PC-9 (cell line): ENCODE data around the gene ZMYM4. TPM values are rescaled to one million over a fixed set of nuclear protein-coding genes. Genes with fewer than 3 reads are reported as not detected.

Source experiments
- BruUV-seq: library from RNA; stranded (reverse); fragments of 400-500 nt; replicated peaks from 2 replicates; lab custom pipeline; 2021; lab: Mats Ljungman, UMichigan
- CTCF ChIA-PET: fragments of 300-600 bp; sonication (Branson Sonifier 250); formaldehyde crosslinking; loops from one replicate; lab custom pipeline; 2022; ENCODE audit warnings: antibody characterized with exemption; lab: Charles Lee
- POLR2A ChIA-PET: fragments of 300-600 bp; sonication (Branson Sonifier 250); formaldehyde crosslinking; loops from one replicate; lab custom pipeline; 2022; ENCODE audit warnings: antibody characterized with exemption; ENCODE audit not compliant: unreplicated experiment; lab: Charles Lee
- DNase-seq, 2 experiments: peaks; one replicate each; pipeline versions ENCODE4 v3.0.0 to v3.0.0-alpha.2; 2015 to 2022; ENCODE audit warnings: mixed read lengths in 1 of 2
- H2AFZ ChIP-seq: fragments of 200-600 bp; sonication (generic); 2 replicates; pipeline ENCODE4 v1.8.1; 2017; ENCODE audit warnings: antibody characterized with exemption
- H3F3A ChIP-seq: fragments of 200-600 bp; sonication (generic); 2 replicates; pipeline ENCODE4 v1.8.1; 2017; ENCODE audit warnings: antibody characterized with exemption, mild to moderate bottlenecking, low read depth; ENCODE audit not compliant: insufficient read depth
- H3K27ac ChIP-seq: fragments of 200-600 bp; sonication (generic); 2 replicates; pipeline ENCODE4 v1.6.1; 2016; ENCODE audit warnings: mixed run types
- H3K27me3 ChIP-seq: fragments of 200-600 bp; sonication (generic); 2 replicates; pipeline ENCODE4 v1.6.1; 2016; ENCODE audit warnings: low read depth, mixed run types; ENCODE audit not compliant: insufficient read depth
- H3K36me3 ChIP-seq: fragments of 200-600 bp; sonication (generic); 2 replicates; pipeline ENCODE4 v1.6.1; 2016; ENCODE audit warnings: low read depth, mixed run types
- H3K4me1 ChIP-seq: fragments of 200-600 bp; sonication (generic); replicated peaks from 2 replicates; pipeline ENCODE4 v1.6.1; 2016; ENCODE audit warnings: mixed run types; ENCODE audit not compliant: insufficient read depth
- H3K4me2 ChIP-seq: fragments of 200-600 bp; sonication (generic); 2 replicates; pipeline ENCODE4 v1.6.1; 2017; ENCODE audit warnings: mixed run types
- H3K4me3 ChIP-seq: fragments of 200-600 bp; sonication (generic); 2 replicates; pipeline ENCODE4 v1.6.1; 2016; ENCODE audit warnings: mixed run types
- H3K79me2 ChIP-seq: fragments of 200-600 bp; sonication (generic); 2 replicates; pipeline ENCODE4 v1.6.1; 2017; ENCODE audit warnings: low read depth, mixed run types
- H3K9me2 ChIP-seq: fragments of 200-600 bp; sonication (generic); 2 replicates; pipeline ENCODE4 v1.8.1; 2017; ENCODE audit warnings: mild to moderate bottlenecking; ENCODE audit not compliant: insufficient read depth
- H3K9me3 ChIP-seq: fragments of 200-600 bp; sonication (generic); 2 replicates; pipeline ENCODE4 v1.8.1; 2016; ENCODE audit warnings: low read depth; ENCODE audit not compliant: insufficient read depth
- H4K20me1 ChIP-seq: fragments of 200-600 bp; sonication (generic); 2 replicates; pipeline ENCODE4 v1.8.1; 2017; ENCODE audit not compliant: insufficient read depth
- EZH2 ChIP-seq: fragments of 200-600 bp; sonication (generic); IDR thresholded peaks from 2 replicates; pipeline ENCODE4 v1.8.0; 2017; ENCODE audit warnings: antibody characterized with exemption, low read depth
- intact Hi-C: fragments of 100-400 bp; cut with micrococcal nuclease; formaldehyde crosslinking; loops from one replicate; pipeline ENCODE4 v1.10.0; 2022; ENCODE audit not compliant: unreplicated experiment
- total RNA-seq: library from RNA; stranded (reverse); gene quantifications from 2 replicates; pipeline ENCODE4 v1.2.3, GENCODE V29; 2021
- TF ChIP-seq, protein P1 (sequence below): fragments of 200-600 bp; sonication (generic); conservative IDR thresholded peaks from 2 replicates; pipeline ENCODE4 v1.6.1; 2017; ENCODE audit warnings: mixed run types, antibody characterized with exemption, mild to moderate bottlenecking, moderate library complexity

The ZMYM4 gene
- total RNA-seq, 1 experiment from 2014 or later: 84.4 TPM

DNA sequence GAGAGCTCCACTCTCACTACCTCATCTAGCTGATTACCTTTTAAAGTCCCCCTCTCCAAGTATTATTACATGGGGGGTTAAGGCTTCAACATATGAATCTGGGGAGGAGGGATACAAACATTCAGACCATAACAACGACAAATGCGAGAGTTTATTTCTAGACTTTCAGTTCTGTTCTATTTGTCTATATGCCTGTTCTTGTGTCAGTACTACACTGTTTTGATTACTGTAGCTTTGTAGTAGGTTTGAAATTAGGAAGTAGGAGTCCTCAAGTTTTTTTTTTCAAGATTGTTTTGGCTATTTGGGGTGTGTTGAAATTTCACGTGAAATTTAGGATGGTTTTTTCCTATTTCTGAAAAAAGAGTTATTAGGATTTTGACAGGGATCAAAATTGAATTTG, 16.3 kb downstream of the ZMYM4 start:
- no TSS peak for BruUV-seq
- POLR2A ChIA-PET: no interaction called here

DNA sequence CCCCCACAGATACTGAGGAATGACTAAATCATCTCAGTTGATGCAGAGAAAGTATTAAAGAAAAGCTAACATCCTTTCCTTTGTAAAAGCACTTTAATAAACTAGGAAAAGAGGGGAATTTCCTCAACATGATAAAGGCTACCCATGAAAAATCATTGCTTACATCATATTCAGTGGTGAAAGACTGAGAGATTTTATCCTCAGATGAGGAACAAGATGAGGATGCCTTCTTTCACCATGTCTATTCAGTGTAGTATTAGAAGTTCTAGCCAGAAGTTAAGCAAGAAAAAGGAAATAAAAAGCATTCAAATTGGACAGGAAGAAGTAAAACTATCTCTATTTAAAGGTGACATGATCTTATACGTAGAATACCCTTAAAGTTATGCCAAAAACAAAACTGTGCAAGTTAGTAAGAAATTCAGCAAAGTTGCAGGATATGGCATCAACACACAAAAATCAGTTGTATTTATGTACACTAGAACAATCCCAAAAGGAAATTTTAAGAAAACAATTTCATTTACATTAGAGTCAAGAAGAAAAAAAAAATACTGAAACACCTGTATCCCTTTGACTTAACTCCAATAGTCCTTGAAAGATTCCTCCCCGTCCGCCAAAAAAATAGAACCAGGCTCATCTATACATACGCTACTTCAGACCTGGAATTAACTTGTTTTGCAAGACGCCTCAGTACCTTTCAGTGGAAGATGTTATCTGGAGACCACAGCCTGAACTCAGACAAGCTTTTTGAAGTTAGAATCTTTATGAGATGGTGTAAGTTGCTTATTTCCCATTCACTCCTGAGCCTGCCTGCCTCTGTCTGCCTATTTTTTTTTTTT, 17.5 kb downstream of the ZMYM4 start:
- H3K4me3 ChIP-seq: no peak overlapping the region
- H3K79me2 ChIP-seq: peaks cover 55% of the 10 kb centered on the region
- no peak for DNase-seq
- no peak overlapping the region for H2AFZ ChIP-seq
- H3K9me2 ChIP-seq: no peaks in the 10 kb centered on the region
- no peak for TF ChIP-seq EZH2
- TF ChIP-seq, protein P1, sequence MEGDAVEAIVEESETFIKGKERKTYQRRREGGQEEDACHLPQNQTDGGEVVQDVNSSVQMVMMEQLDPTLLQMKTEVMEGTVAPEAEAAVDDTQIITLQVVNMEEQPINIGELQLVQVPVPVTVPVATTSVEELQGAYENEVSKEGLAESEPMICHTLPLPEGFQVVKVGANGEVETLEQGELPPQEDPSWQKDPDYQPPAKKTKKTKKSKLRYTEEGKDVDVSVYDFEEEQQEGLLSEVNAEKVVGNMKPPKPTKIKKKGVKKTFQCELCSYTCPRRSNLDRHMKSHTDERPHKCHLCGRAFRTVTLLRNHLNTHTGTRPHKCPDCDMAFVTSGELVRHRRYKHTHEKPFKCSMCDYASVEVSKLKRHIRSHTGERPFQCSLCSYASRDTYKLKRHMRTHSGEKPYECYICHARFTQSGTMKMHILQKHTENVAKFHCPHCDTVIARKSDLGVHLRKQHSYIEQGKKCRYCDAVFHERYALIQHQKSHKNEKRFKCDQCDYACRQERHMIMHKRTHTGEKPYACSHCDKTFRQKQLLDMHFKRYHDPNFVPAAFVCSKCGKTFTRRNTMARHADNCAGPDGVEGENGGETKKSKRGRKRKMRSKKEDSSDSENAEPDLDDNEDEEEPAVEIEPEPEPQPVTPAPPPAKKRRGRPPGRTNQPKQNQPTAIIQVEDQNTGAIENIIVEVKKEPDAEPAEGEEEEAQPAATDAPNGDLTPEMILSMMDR: no peak
- no peaks in the 10 kb centered on the region; the same call in 1 of the 2 replicates for H3K9me3 ChIP-seq
- BruUV-seq: no TSS peak
- H3K36me3 ChIP-seq: peaks cover 17% of the 10 kb centered on the region; the same call in 1 of the 2 replicates
- peaks cover 18% of the 10 kb centered on the region for H3K4me1 ChIP-seq
- intact Hi-C loops: loop anchor here (5.0 kb wide), 1 partner anchor 94 kb away; the partner anchor contains the start of gene SFPQ
- H3K4me2 ChIP-seq: no peak overlapping the region
- H3F3A ChIP-seq: no peaks in the 10 kb centered on the region
- no peaks in the 10 kb centered on the region for H3K27me3 ChIP-seq
- peaks cover 17% of the 10 kb centered on the region for H4K20me1 ChIP-seq
- ChIA-PET POLR2A (no interaction called here), CTCF (no interaction called here)
- H3K27ac ChIP-seq: no peak overlapping the region

More for the DNA sequence above, 16.3 kb downstream of the ZMYM4 start:
- Histone ChIP-seq H3K36me3 (peaks cover 17% of the 10 kb centered on the region; the same call in 1 of the 2 replicates), H3F3A (no peaks in the 10 kb centered on the region), H3K27me3 (no peaks in the 10 kb centered on the region), H3K9me2 (no peaks in the 10 kb centered on the region), H3K4me2 (no peak overlapping the region), H3K27ac (no peak overlapping the region), H3K4me3 (no peak overlapping the region), H3K9me3 (no peaks in the 10 kb centered on the region; the same call in 1 of the 2 replicates), H4K20me1 (peaks cover 17% of the 10 kb centered on the region; the same call in 1 of the 2 replicates), H3K4me1 (peaks cover 18% of the 10 kb centered on the region), H2AFZ (no peak overlapping the region), H3K79me2 (peaks cover 53% of the 10 kb centered on the region)
- CTCF ChIA-PET: no interaction called here
- intact Hi-C loops: loop anchor here (5.0 kb wide), 1 partner anchor 93 kb away; the partner anchor contains the start of gene SFPQ
- TF ChIP-seq, protein P1: no peak
- TF ChIP-seq EZH2: no peak
- no peak for DNase-seq

DNA sequence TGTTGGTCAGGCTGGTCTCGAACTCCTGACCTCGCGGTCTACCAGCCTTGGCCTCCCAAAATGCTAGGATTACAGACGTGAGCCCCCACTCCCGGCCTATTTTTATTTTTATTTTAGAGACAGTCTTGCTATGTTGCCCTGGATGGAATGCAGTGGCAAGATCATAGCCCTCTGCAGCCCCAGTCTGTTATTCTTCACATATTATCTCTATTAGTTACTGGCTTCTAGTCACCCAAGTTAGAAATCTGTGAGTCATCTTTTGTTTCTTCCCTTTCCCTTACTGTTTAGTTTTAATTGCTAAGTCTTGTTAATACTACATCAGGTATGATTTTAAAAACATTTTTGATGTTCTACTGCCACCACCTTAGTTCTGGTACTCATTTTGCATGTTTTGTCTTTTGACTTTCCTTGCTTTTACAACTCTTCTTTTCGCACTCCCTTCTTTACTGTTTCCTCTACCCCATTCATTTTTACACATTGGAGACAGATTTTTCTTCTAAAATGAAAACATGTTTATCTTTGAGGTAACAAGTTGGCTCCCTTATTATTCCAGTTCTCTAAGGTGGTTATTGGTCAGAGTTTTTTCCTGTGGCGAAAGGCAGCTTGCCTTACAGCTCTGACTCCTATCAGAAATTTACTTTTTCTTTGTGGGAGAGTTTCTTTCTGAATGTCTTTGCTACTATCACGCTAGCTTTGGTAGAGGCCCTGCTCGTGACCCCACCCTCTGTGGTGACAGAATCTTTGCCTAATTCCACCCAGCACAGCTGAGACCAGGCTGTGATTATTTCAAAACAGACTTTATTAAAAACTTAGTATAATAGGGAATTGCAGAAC, 19.5 kb downstream of the ZMYM4 start:
- intact Hi-C loops: loop anchor here (2.0 to 5.0 kb wide), 3 partner anchors 21 to 96 kb away; partner anchors contain the start of gene SFPQ
- POLR2A ChIA-PET: interaction anchor here (0.5 kb wide), 1 partner anchor 72 kb away, joined by 10 read pairs; no protein-coding TSS in a partner anchor

More for the DNA sequence above, 19.5 kb downstream of the ZMYM4 start:
- DNase-seq: peak; percentile 23 to 64
- H3K4me2 ChIP-seq: peak overlapping the region; percentile 29
- no peak overlapping the region for H2AFZ ChIP-seq
- no peaks in the 10 kb centered on the region for H3F3A ChIP-seq
- no peak overlapping the region for H3K4me3 ChIP-seq
- TF ChIP-seq EZH2: no peak
- TF ChIP-seq, protein P1: no peak
- no TSS peak for BruUV-seq
- no peaks in the 10 kb centered on the region for H3K27me3 ChIP-seq
- peaks cover 22% of the 10 kb centered on the region for H4K20me1 ChIP-seq
- peak overlapping the region; percentile 43 for H3K27ac ChIP-seq
- H3K36me3 ChIP-seq: peaks cover 12% of the 10 kb centered on the region; the same call in 1 of the 2 replicates
- no peaks in the 10 kb centered on the region for H3K9me3 ChIP-seq
- no peaks in the 10 kb centered on the region for H3K9me2 ChIP-seq
- peaks cover 60% of the 10 kb centered on the region for H3K79me2 ChIP-seq
- CTCF ChIA-PET: no interaction called here
- H3K4me1 ChIP-seq: peaks cover 18% of the 10 kb centered on the region
